Sigmoid colon (tissue), 3 donors: ENCODE results near the gene SLC37A4.

Experiments
- POLR2A ChIP-seq, 2 donors: fragments of 450-650 bp; IDR thresholded peaks; one replicate each; pipeline ENCODE4 v1.6.1; 2016; ENCODE audit warnings: antibody characterized with exemption in 2 of 2, mild to moderate bottlenecking in 2 of 2, moderate library complexity in 2 of 2
- TF ChIP-seq, protein P1 (sequence below), 4 experiments: fragments of 450-650 bp in 3 of 4; fragments of 200-600 bp in 1 of 4; IDR thresholded peaks; one replicate each; pipeline ENCODE4 v1.5.1; 2016 to 2019; ENCODE audit warnings: antibody characterized with exemption in 4 of 4, mild to moderate bottlenecking in 3 of 4, moderate library complexity in 2 of 4

DNA sequence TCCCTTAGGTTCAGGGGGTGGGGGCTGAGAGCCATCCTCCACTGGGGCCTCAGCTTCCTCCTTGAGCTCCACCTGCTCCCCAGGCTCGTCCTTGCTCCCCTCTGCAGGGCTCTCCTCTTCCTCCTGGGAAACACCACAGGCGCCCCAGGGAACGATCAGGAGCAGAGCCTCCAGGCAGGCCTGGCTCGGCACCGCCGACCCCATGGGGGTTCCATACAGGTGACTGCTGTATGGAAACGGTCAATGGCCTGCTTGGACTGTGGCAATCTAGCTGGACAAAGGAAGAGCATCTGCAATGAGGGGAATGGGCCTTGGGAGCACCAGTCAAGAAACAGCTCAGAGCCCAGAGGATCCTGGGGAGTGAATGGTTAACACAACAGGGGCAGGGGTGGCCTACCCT lies 18.4 kb upstream of the SLC37A4 start:
- TF ChIP-seq, protein P1, sequence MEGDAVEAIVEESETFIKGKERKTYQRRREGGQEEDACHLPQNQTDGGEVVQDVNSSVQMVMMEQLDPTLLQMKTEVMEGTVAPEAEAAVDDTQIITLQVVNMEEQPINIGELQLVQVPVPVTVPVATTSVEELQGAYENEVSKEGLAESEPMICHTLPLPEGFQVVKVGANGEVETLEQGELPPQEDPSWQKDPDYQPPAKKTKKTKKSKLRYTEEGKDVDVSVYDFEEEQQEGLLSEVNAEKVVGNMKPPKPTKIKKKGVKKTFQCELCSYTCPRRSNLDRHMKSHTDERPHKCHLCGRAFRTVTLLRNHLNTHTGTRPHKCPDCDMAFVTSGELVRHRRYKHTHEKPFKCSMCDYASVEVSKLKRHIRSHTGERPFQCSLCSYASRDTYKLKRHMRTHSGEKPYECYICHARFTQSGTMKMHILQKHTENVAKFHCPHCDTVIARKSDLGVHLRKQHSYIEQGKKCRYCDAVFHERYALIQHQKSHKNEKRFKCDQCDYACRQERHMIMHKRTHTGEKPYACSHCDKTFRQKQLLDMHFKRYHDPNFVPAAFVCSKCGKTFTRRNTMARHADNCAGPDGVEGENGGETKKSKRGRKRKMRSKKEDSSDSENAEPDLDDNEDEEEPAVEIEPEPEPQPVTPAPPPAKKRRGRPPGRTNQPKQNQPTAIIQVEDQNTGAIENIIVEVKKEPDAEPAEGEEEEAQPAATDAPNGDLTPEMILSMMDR (IDR thresholded peaks at IDR 0.05), result no peak
- TF ChIP-seq POLR2A (IDR thresholded peaks at IDR 0.05), result no peak
